ENCODE results near the gene HDAC11.

DNA sequence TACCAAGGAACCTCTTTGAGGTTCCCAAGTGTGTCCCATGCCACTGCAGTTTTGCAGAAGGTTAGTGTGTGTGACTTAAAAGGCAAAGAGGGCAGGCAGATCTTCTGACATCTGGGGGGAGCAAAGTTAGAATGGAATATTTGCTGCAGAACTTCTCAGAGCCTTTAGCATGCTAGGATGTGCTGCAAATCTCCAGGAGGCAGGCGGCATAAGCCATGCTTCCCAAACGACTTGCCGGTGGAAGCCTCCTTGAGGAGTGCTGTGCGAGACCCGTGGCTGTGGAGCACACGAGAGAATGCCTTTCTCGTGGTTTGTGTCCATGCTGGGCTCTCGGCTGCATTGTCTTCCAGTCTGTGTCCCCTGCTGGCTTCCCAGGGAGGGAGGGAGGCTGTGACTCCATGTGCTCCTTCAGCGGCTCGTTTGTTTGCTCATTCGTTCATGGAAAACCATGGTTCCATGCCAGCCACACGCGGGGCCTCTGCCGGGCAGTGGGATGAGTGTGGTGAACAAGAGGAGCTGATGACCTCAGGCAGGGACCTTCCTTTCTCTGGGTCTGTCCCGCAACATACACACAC is 13.8 kb downstream of the HDAC11 start:
- TF ChIP-seq, protein P1, sequence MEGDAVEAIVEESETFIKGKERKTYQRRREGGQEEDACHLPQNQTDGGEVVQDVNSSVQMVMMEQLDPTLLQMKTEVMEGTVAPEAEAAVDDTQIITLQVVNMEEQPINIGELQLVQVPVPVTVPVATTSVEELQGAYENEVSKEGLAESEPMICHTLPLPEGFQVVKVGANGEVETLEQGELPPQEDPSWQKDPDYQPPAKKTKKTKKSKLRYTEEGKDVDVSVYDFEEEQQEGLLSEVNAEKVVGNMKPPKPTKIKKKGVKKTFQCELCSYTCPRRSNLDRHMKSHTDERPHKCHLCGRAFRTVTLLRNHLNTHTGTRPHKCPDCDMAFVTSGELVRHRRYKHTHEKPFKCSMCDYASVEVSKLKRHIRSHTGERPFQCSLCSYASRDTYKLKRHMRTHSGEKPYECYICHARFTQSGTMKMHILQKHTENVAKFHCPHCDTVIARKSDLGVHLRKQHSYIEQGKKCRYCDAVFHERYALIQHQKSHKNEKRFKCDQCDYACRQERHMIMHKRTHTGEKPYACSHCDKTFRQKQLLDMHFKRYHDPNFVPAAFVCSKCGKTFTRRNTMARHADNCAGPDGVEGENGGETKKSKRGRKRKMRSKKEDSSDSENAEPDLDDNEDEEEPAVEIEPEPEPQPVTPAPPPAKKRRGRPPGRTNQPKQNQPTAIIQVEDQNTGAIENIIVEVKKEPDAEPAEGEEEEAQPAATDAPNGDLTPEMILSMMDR (optimal IDR thresholded peaks at IDR 0.05 in 1 of 3, IDR thresholded peaks at IDR 0.05 in 1 of 3, conservative IDR thresholded peaks at IDR 0.05 in 1 of 3; ENCODE audit: extremely low read depth in 1 of 3, insufficient read depth in 2 of 3, low read length in 3 of 3), result no peak
- no peak for TF ChIP-seq EZH2 (IDR thresholded peaks at IDR 0.05; ENCODE audit: low read length)
